Trophoblast cell (in vitro differentiated cells and primary cell): Measurements from ENCODE around the gene PLA2G4A.
"Not testable (repeated sequence)": the region's sequence is repeated elsewhere in the genome, so short reads cannot be mapped to it uniquely, and the experiment has no call there.

Experiments
- DNase-seq, 2 donors: peaks; one replicate each; pipeline ENCODE4 v3.0.0-alpha.2; 2016
- H2AFZ ChIP-seq: 2 replicates; pipeline ENCODE4 v1.6.1; 2013; ENCODE audit warnings: low read length, moderate library complexity, mild to moderate bottlenecking; ENCODE audit not compliant: insufficient read depth, poor library complexity
- H2AK5ac ChIP-seq: 2 replicates; pipeline ENCODE4 v1.6.1; 2013; ENCODE audit warnings: mild to moderate bottlenecking, low read length
- H2BK120ac ChIP-seq: 2 replicates; pipeline ENCODE4 v1.6.1; 2013; ENCODE audit warnings: low read length, mild to moderate bottlenecking, moderate library complexity; ENCODE audit not compliant: insufficient read depth, poor library complexity
- H2BK12ac ChIP-seq: 2 replicates; pipeline ENCODE4 v1.6.1; 2013; ENCODE audit warnings: mild to moderate bottlenecking, low read length, moderate library complexity
- H2BK5ac ChIP-seq: 2 replicates; pipeline ENCODE4 v1.6.1; 2013; ENCODE audit warnings: low read length, low read depth, moderate library complexity, mild to moderate bottlenecking; ENCODE audit not compliant: poor library complexity
- H3K14ac ChIP-seq: 2 replicates; pipeline ENCODE4 v1.6.1; 2013; ENCODE audit warnings: mild to moderate bottlenecking, low read length
- H3K18ac ChIP-seq: 2 replicates; pipeline ENCODE4 v1.6.1; 2013; ENCODE audit warnings: mild to moderate bottlenecking, low read length
- H3K23ac ChIP-seq: 2 replicates; pipeline ENCODE4 v1.6.1; 2013; ENCODE audit warnings: low read length
- H3K27ac ChIP-seq: 2 replicates; pipeline ENCODE4 v1.5.1; 2013; ENCODE audit warnings: low read depth, mild to moderate bottlenecking, inconsistent platforms, low read length, moderate library complexity
- H3K27me3 ChIP-seq: 2 replicates; pipeline ENCODE4 v1.6.1; 2013; ENCODE audit warnings: inconsistent platforms, mild to moderate bottlenecking, low read length, moderate library complexity; ENCODE audit not compliant: insufficient read depth
- H3K36me3 ChIP-seq, 2 experiments: 1 replicate in 1 of 2; 2 replicates in 1 of 2; pipeline ENCODE4 v1.6.1; 2013; ENCODE audit warnings: low read length in 2 of 2, mild to moderate bottlenecking in 2 of 2, moderate library complexity in 1 of 2; ENCODE audit not compliant: insufficient read depth in 2 of 2, control insufficient read depth in 1 of 2
- H3K4ac ChIP-seq: 2 replicates; pipeline ENCODE4 v1.6.1; 2013; ENCODE audit warnings: low read depth, mild to moderate bottlenecking, low read length, moderate library complexity
- H3K4me1 ChIP-seq, 2 experiments: 1 replicate in 1 of 2; 2 replicates in 1 of 2; pipeline ENCODE4 v1.6.1; 2013; ENCODE audit warnings: low read length in 2 of 2, mild to moderate bottlenecking in 2 of 2, moderate library complexity in 1 of 2; ENCODE audit not compliant: insufficient read depth in 2 of 2, control insufficient read depth in 1 of 2
- H3K4me2 ChIP-seq: 2 replicates; pipeline ENCODE4 v1.6.1; 2013; ENCODE audit warnings: inconsistent platforms, mild to moderate bottlenecking, low read length, moderate library complexity
- H3K4me3 ChIP-seq: 2 replicates; pipeline ENCODE4 v1.5.1; 2013; ENCODE audit warnings: mild to moderate bottlenecking, low read depth, low read length, inconsistent platforms
- H3K79me1 ChIP-seq: one replicate; pipeline ENCODE4 v1.6.1; 2013; ENCODE audit warnings: low read length
- H3K79me2 ChIP-seq: 2 replicates; pipeline ENCODE4 v1.6.1; 2013; ENCODE audit warnings: low read length, mild to moderate bottlenecking; ENCODE audit not compliant: control insufficient read depth, insufficient read depth, poor library complexity
- H3K9ac ChIP-seq: 2 replicates; pipeline ENCODE4 v1.6.1; 2013; ENCODE audit warnings: mild to moderate bottlenecking, low read length
- H3K9me3 ChIP-seq: 2 replicates; pipeline ENCODE4 v1.6.1; 2013; ENCODE audit warnings: low read depth, mild to moderate bottlenecking, control low read depth, inconsistent platforms, low read length; ENCODE audit not compliant: insufficient read depth
- H4K12ac ChIP-seq: 2 replicates; pipeline ENCODE4 v1.6.1; 2013; ENCODE audit warnings: low read depth, mild to moderate bottlenecking, low read length, moderate library complexity
- H4K8ac ChIP-seq: 2 replicates; pipeline ENCODE4 v1.6.1; 2013; ENCODE audit warnings: low read depth, mild to moderate bottlenecking, low read length, moderate library complexity
- H4K91ac ChIP-seq: one replicate; pipeline ENCODE4 v1.6.1; 2013; ENCODE audit warnings: low read depth, mild to moderate bottlenecking, low read length, moderate library complexity
- WGBS: extraction: QIAGEN DNeasy Blood & Tissue Kit; methylation state at CpG from one replicate; pipeline ENCODE4 v1.1.7; 2013; ENCODE audit warnings: missing lambda C conversion rate; ENCODE audit not compliant: insufficient read length, insufficient coverage; ENCODE audit errors: extremely low coverage; 5-methylcytosine and 5-hydroxymethylcytosine counted together

Gene PLA2G4A

GRCh38 chr1:186904361-186904760 lies 75.6 kb downstream of the PLA2G4A start:
- Histone ChIP-seq H2AFZ (no peak overlapping the region), H4K12ac (no peak overlapping the region), H3K27me3 (no peaks in the 10 kb centered on the region), H3K4me2 (no peak overlapping the region), H3K23ac (no peak overlapping the region), H3K4ac (no peak overlapping the region), H3K18ac (no peak overlapping the region), H2AK5ac (no peak overlapping the region), H3K79me1 (no peaks in the 10 kb centered on the region), H3K4me3 (no peak overlapping the region), H3K79me2 (no peaks in the 10 kb centered on the region), H3K4me1 (no peaks in the 10 kb centered on the region), H2BK5ac (no peak overlapping the region), H3K36me3 (no peaks in the 10 kb centered on the region), H3K27ac (no peak overlapping the region), H2BK120ac (no peak overlapping the region), H4K8ac (no peak overlapping the region), H4K91ac (no peak overlapping the region), H2BK12ac (no peak overlapping the region), H3K14ac (no peak overlapping the region), H3K9me3 (no peaks in the 10 kb centered on the region), H3K9ac (no peak overlapping the region)
- no peak for DNase-seq
- no CpG with 5 or more reads among the region's 3 CpGs for WGBS

- no peak overlapping the region for H3K14ac ChIP-seq
- no peaks in the 10 kb centered on the region for H3K9me3 ChIP-seq
- no peaks in the 10 kb centered on the region for H3K27me3 ChIP-seq
- no peak overlapping the region for H3K9ac ChIP-seq
- no peak overlapping the region for H3K4ac ChIP-seq
- no peaks in the 10 kb centered on the region for H3K79me2 ChIP-seq
- H2AK5ac ChIP-seq, result no peak overlapping the region
- no peak overlapping the region for H4K91ac ChIP-seq
- H3K23ac ChIP-seq, result no peak overlapping the region
- H2AFZ ChIP-seq, result no peak overlapping the region
- H4K12ac ChIP-seq, result no peak overlapping the region
- WGBS, result no CpG with 5 or more reads among the region's 1 CpG
- no peak overlapping the region for H3K4me2 ChIP-seq
- no peak overlapping the region for H3K27ac ChIP-seq
- H3K18ac ChIP-seq, result no peak overlapping the region
- H3K79me1 ChIP-seq, result no peaks in the 10 kb centered on the region
- no peaks in the 10 kb centered on the region for H3K4me1 ChIP-seq
- no peak overlapping the region for H2BK12ac ChIP-seq
- no peak for DNase-seq
- H4K8ac ChIP-seq, result no peak overlapping the region
- H3K36me3 ChIP-seq, result no peaks in the 10 kb centered on the region
- no peak overlapping the region for H2BK5ac ChIP-seq
- H3K4me3 ChIP-seq, result no peak overlapping the region
- no peak overlapping the region for H2BK120ac ChIP-seq
Measured at GRCh38 chr1:186905561-186905960, 76.8 kb downstream of the PLA2G4A start.

- H3K4ac ChIP-seq, result no peak overlapping the region
- WGBS, result no CpG with 5 or more reads among the region's 4 CpGs
Measured at GRCh38 chr1:186915555-186915954, 86.8 kb downstream of the PLA2G4A start.

GRCh38 chr1:186917106-186917786 lies 88.5 kb downstream of the PLA2G4A start:
- WGBS, result no CpG with 5 or more reads among the region's 14 CpGs
- not testable (repeated sequence) for H3K18ac ChIP-seq, H2AK5ac ChIP-seq, H3K4me1 ChIP-seq, H2AFZ ChIP-seq, H4K8ac ChIP-seq, H3K4me2 ChIP-seq, H2BK120ac ChIP-seq, H3K9me3 ChIP-seq, H3K79me1 ChIP-seq, H3K27ac ChIP-seq, H3K4ac ChIP-seq, H2BK5ac ChIP-seq, H3K14ac ChIP-seq, H3K4me3 ChIP-seq, H3K36me3 ChIP-seq, H3K27me3 ChIP-seq, H3K9ac ChIP-seq, H3K23ac ChIP-seq, H3K79me2 ChIP-seq, H4K91ac ChIP-seq, H4K12ac ChIP-seq
- peak in 1 of 2 donors; percentile 15 for DNase-seq
- H2BK12ac ChIP-seq, result peak overlapping the region; percentile 17

More at GRCh38 chr1:186915555-186915954, 86.8 kb downstream of the PLA2G4A start:
- Histone ChIP-seq H3K9ac (no peak overlapping the region), H3K79me1 (no peaks in the 10 kb centered on the region), H3K4me1 (no peaks in the 10 kb centered on the region), H4K8ac (no peak overlapping the region), H3K14ac (no peak overlapping the region), H2BK5ac (no peak overlapping the region), H3K4me3 (no peak overlapping the region), H3K9me3 (no peaks in the 10 kb centered on the region), H4K12ac (no peak overlapping the region), H3K23ac (no peak overlapping the region), H2BK120ac (no peak overlapping the region), H3K27ac (no peak overlapping the region), H2AK5ac (no peak overlapping the region), H3K27me3 (no peaks in the 10 kb centered on the region), H3K79me2 (no peaks in the 10 kb centered on the region), H3K4me2 (no peak overlapping the region), H2BK12ac (no peak overlapping the region), H4K91ac (no peak overlapping the region), H3K18ac (no peak overlapping the region), H3K36me3 (no peaks in the 10 kb centered on the region), H2AFZ (no peak overlapping the region)
- DNase-seq, result no peak
